Kidney epithelial cell (primary cell): Measurements from ENCODE around the gene CYTH4. TPM values are rescaled to one million over a fixed set of nuclear protein-coding genes. Genes with fewer than 3 reads are reported as not detected.
A peak's percentile ranks its signal among the peaks of the same experiment; 100 is the strongest.
"Not testable (repeated sequence)": the region's sequence is repeated elsewhere in the genome, so short reads cannot be mapped to it uniquely, and the experiment has no call there.

Source experiments
- DNase-seq: peaks from one replicate; pipeline ENCODE4 v3.0.0-alpha.2; 2010; ENCODE audit warnings: low read depth
- H3K27me3 ChIP-seq: 2 replicates; pipeline ENCODE4 v1.6.0; 2011; ENCODE audit warnings: low read length; ENCODE audit not compliant: control insufficient read depth, insufficient read depth
- H3K36me3 ChIP-seq: 2 replicates; pipeline ENCODE4 v1.5.1; 2011; ENCODE audit warnings: low read length; ENCODE audit not compliant: control insufficient read depth, insufficient read depth
- H3K4me3 ChIP-seq: 2 replicates; pipeline ENCODE4 v1.5.1; 2011; ENCODE audit warnings: low read depth, mild to moderate bottlenecking, control low read depth, low read length
- CTCF ChIP-seq: IDR thresholded peaks from 2 replicates; pipeline ENCODE4 v1.5.1; 2011; ENCODE audit warnings: mild to moderate bottlenecking, moderate library complexity, low read length, control low read depth, inconsistent platforms; ENCODE audit not compliant: insufficient read depth, poor library complexity, severe bottlenecking
- total RNA-seq: library from RNA; depleted of rRNA; stranded (reverse); fragments of >200 nt; gene quantifications from 2 replicates; pipeline ENCODE4 v1.2.3, GENCODE V29; 2015

The CYTH4 gene
- total RNA-seq, 1 donor from 2014 or later: not detected

GRCh38 chr22:37248251-37248650, 34.1 kb upstream of the CYTH4 start:
- no peaks in the 10 kb centered on the region for H3K36me3 ChIP-seq
- H3K4me3 ChIP-seq: no peak overlapping the region
- no peak for TF ChIP-seq CTCF
- DNase-seq: no peak
- H3K27me3 ChIP-seq: no peaks in the 10 kb centered on the region

GRCh38 chr22:37249986-37250385, 32.3 kb upstream of the CYTH4 start:
- no peak overlapping the region for H3K4me3 ChIP-seq
- H3K27me3 ChIP-seq: no peaks in the 10 kb centered on the region
- TF ChIP-seq CTCF: no peak
- H3K36me3 ChIP-seq: no peaks in the 10 kb centered on the region
- no peak for DNase-seq

GRCh38 chr22:37251836-37252235, 30.5 kb upstream of the CYTH4 start:
- H3K36me3 ChIP-seq, H3K4me3 ChIP-seq, DNase-seq, H3K27me3 ChIP-seq: not testable (repeated sequence)

GRCh38 chr22:37253126-37253660, 29.1 kb upstream of the CYTH4 start:
- H3K4me3 ChIP-seq: no peak overlapping the region
- peak; percentile 6 for TF ChIP-seq CTCF
- no peaks in the 10 kb centered on the region for H3K36me3 ChIP-seq
- no peak for DNase-seq
- no peaks in the 10 kb centered on the region for H3K27me3 ChIP-seq

DNA sequence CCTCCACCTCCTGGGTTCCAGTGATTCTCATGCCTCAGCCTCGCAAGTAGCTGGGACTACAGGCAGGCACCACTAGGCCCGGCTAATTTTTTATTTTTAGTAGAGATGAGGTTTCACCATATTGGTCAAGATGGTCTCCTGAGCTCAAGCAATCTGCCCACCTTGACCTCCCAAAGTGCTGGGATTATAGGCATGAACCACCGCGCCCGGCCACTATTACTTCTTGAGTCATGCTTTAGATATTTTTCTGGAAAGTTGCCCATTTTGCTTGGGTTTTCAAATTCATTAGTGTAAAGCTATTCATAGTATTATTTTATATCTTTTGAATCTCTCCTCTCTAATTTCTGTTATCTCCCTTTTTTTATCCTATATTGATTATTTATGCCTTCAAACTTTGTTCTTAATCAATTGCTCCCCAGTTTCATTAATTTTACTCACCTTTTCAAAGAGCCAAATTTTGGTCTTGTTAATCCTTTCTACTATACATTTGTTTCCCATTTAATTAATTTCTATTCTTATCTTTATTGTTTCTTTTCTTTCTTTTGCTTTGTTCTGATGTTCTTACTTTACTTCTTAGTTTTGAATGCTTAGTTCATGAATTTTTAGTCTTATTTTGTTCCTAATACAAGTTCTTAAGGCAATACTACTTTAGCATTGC, 28.0 kb upstream of the CYTH4 start:
- no peaks in the 10 kb centered on the region for H3K36me3 ChIP-seq
- TF ChIP-seq CTCF: no peak
- H3K27me3 ChIP-seq: no peaks in the 10 kb centered on the region
- H3K4me3 ChIP-seq: no peak overlapping the region
- no peak for DNase-seq

DNA sequence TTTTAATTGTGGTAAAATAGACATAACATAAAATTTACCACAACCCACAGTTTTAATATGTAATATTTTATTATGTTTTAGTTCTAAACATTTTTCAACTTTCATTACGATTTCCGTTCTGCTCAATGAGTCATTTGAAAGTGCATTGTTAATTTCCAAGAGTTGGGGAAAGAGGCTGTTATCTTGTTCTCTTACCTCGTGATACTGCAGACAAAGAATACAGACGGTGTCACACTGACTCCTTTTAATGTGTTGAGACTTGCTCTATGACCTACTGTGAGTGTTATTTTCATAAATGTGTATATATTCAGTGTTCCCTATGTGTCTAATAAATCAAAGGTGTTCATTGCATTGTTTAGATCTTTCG, 27.5 kb upstream of the CYTH4 start:
- H3K27me3 ChIP-seq: peaks cover 3% of the 10 kb centered on the region
- no peak overlapping the region for H3K4me3 ChIP-seq
- no peak for DNase-seq
- no peak for TF ChIP-seq CTCF
- no peaks in the 10 kb centered on the region for H3K36me3 ChIP-seq
